HepG2 (cell line): ENCODE measurements around the gene CERS1.

Experiments used
- AKAP8 ChIP-seq: sonication (generic); formaldehyde crosslinking; IDR thresholded peaks from 2 replicates; pipeline ENCODE4 v1.5.1; 2020; ENCODE audit warnings: mild to moderate bottlenecking, missing genetic modification reagents
- CHCHD3 ChIP-seq: sonication (generic); formaldehyde crosslinking; IDR thresholded peaks from 2 replicates; pipeline ENCODE4 v1.8.0; 2022; ENCODE audit warnings: mild to moderate bottlenecking, missing genetic modification reagents, moderate library complexity
- MED1 ChIP-seq: sonication (generic); formaldehyde crosslinking; IDR thresholded peaks from 2 replicates; pipeline ENCODE4 v1.4.0; 2020; ENCODE audit warnings: missing genetic modification reagents
- PHF8 ChIP-seq: sonication (generic); formaldehyde crosslinking; IDR thresholded peaks from 2 replicates; pipeline ENCODE4 v1.5.0; 2020; ENCODE audit warnings: missing genetic modification reagents
- POLR2AphosphoS5 ChIP-seq: IDR thresholded peaks from 2 replicates; pipeline ENCODE4 v1.6.1; 2012; ENCODE audit warnings: low read depth, low read length
- RERE ChIP-seq: IDR thresholded peaks from 2 replicates; pipeline ENCODE4 v1.6.1; 2016; ENCODE audit warnings: low read depth, missing genetic modification reagents, missing compliant biosample characterization
- SIN3A ChIP-seq: IDR thresholded peaks from 2 replicates; pipeline ENCODE4 v1.6.1; 2011; ENCODE audit warnings: low read depth, mild to moderate bottlenecking, control low read depth, low read length, borderline replicate concordance
- ZNF75D ChIP-seq: sonication (generic); formaldehyde crosslinking; IDR thresholded peaks from 2 replicates; pipeline ENCODE4 v1.8.1; 2023; ENCODE audit warnings: missing genetic modification reagents, mild to moderate bottlenecking, borderline replicate concordance
- ZSCAN5A ChIP-seq: sonication (generic); formaldehyde crosslinking; IDR thresholded peaks from 2 replicates; pipeline ENCODE4 v1.8.0; 2022; ENCODE audit warnings: mild to moderate bottlenecking, missing genetic modification reagents, borderline replicate concordance
- TF ChIP-seq, protein P1 (sequence below): sonication (generic); formaldehyde crosslinking; IDR thresholded peaks from 2 replicates; pipeline ENCODE4 v1.5.0; 2020; ENCODE audit warnings: missing genetic modification reagents, mild to moderate bottlenecking, borderline replicate concordance
- TF ChIP-seq, protein P2 (sequence below): sonication (generic); formaldehyde crosslinking; IDR thresholded peaks from 2 replicates; pipeline ENCODE4 v1.5.0; 2020; ENCODE audit warnings: mild to moderate bottlenecking, missing genetic modification reagents, moderate library complexity

DNA sequence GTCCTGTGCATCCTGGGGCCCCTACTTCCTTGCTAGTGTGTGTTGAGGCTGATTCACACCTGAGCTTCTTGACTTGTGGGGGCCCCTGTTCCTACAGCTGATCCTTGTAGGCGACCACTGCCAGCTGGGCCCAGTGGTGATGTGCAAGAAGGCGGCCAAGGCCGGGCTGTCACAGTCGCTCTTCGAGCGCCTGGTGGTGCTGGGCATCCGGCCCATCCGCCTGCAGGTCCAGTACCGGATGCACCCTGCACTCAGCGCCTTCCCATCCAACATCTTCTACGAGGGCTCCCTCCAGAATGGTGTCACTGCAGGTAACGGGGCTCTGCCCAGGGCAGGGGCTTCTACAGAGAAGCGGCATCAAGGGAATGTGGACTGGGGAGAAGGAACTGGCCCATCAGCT lies 38.7 kb downstream of the CERS1 start:
- TF ChIP-seq CHCHD3 (CRISPR knock-in tag) (no peak), RERE (CRISPR knock-in tag) (no peak), AKAP8 (CRISPR knock-in tag) (no peak), MED1 (CRISPR knock-in tag) (no peak), PHF8 (CRISPR knock-in tag) (no peak), ZSCAN5A (CRISPR knock-in tag) (no peak), SIN3A (no peak), POLR2AphosphoS5 (no peak), ZNF75D (CRISPR knock-in tag) (no peak)
- TF ChIP-seq, protein P1, sequence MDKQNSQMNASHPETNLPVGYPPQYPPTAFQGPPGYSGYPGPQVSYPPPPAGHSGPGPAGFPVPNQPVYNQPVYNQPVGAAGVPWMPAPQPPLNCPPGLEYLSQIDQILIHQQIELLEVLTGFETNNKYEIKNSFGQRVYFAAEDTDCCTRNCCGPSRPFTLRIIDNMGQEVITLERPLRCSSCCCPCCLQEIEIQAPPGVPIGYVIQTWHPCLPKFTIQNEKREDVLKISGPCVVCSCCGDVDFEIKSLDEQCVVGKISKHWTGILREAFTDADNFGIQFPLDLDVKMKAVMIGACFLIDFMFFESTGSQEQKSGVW (CRISPR knock-in tag): no peak
- TF ChIP-seq, protein P2, sequence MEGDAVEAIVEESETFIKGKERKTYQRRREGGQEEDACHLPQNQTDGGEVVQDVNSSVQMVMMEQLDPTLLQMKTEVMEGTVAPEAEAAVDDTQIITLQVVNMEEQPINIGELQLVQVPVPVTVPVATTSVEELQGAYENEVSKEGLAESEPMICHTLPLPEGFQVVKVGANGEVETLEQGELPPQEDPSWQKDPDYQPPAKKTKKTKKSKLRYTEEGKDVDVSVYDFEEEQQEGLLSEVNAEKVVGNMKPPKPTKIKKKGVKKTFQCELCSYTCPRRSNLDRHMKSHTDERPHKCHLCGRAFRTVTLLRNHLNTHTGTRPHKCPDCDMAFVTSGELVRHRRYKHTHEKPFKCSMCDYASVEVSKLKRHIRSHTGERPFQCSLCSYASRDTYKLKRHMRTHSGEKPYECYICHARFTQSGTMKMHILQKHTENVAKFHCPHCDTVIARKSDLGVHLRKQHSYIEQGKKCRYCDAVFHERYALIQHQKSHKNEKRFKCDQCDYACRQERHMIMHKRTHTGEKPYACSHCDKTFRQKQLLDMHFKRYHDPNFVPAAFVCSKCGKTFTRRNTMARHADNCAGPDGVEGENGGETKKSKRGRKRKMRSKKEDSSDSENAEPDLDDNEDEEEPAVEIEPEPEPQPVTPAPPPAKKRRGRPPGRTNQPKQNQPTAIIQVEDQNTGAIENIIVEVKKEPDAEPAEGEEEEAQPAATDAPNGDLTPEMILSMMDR (CRISPR knock-in tag): no peak
